NOMO-1 (cell line): Measurements from ENCODE around the gene MS4A4A.

Experiments
- DNase-seq, 2 experiments: peaks; one replicate each; lab custom pipeline; 2025; ENCODE audit not compliant: unreplicated experiment in 2 of 2; lab: John Stamatoyannopoulos, UW

MS4A4A gene

GRCh38 chr11:60345489-60345888 is 65.0 kb downstream of the MS4A4A start:
- peak in 1 of 2 experiments; percentile 35 for DNase-seq

- no peak for DNase-seq
Observed at GRCh38 chr11:60347084-60347797, 66.8 kb downstream of the MS4A4A start.

- DNase-seq, result no peak
Observed at GRCh38 chr11:60348116-60348515, 67.7 kb downstream of the MS4A4A start.

GRCh38 chr11:60349990-60350389 is 69.5 kb downstream of the MS4A4A start:
- DNase-seq, result peak; percentile 8 to 69

GRCh38 chr11:60357771-60358170 is 77.3 kb downstream of the MS4A4A start:
- DNase-seq, result peak; percentile 62
